Activated T-cell treated with anti-CD3 and anti-CD28 coated beads, Interleukin-2, amount 50 U/mL, for 72 hours (primary cell): ENCODE data around the gene ARSD. TPM values are rescaled to one million over a fixed set of nuclear protein-coding genes. Genes with fewer than 3 reads are reported as not detected.
"Not testable (repeated sequence)": the region's sequence is repeated elsewhere in the genome, so short reads cannot be mapped to it uniquely, and the experiment has no call there.

Experiments
- ATAC-seq, 2 donors: fragments of 150-1000 bp; cut with Tn5 transposase; replicated peaks in 1 of 2; 2 replicates each; pipeline ENCODE4 v1.10.0; 2021; ENCODE audit warnings: moderate library complexity in 2 of 2, mild to moderate bottlenecking in 1 of 2
- DNase-seq, 2 donors: peaks; one replicate each; pipeline ENCODE4 v3.0.0; 2021 to 2022; ENCODE audit warnings: mixed read lengths in 1 of 2
- H3K27ac Mint-ChIP-seq: one replicate; pipeline ENCODE4 v1.8.0; 2022; ENCODE audit warnings: mild to moderate bottlenecking, moderate library complexity, mixed read lengths
- H3K27me3 Mint-ChIP-seq: one replicate; pipeline ENCODE4 v1.8.0; 2022; ENCODE audit warnings: low read depth, mixed read lengths
- H3K36me3 Mint-ChIP-seq, 2 donors: one replicate each; pipeline ENCODE4 v1.8.0; 2022; ENCODE audit warnings: mixed read lengths in 2 of 2, mild to moderate bottlenecking in 1 of 2; ENCODE audit not compliant: insufficient read depth in 2 of 2
- H3K4me1 Mint-ChIP-seq: one replicate; pipeline ENCODE4 v1.8.0; 2022; ENCODE audit warnings: low read depth, mixed read lengths
- H3K4me3 Mint-ChIP-seq, 2 donors: one replicate each; pipeline ENCODE4 v1.8.0; 2022; ENCODE audit warnings: mild to moderate bottlenecking in 2 of 2, mixed read lengths in 2 of 2, moderate library complexity in 2 of 2
- H3K9me3 Mint-ChIP-seq, 2 donors: one replicate each; pipeline ENCODE4 v1.8.0; 2022; ENCODE audit warnings: mixed read lengths in 2 of 2
- total RNA-seq, 2 donors: library from RNA; stranded (reverse); gene quantifications; one replicate each; pipeline ENCODE4 v1.2.3, GENCODE V29; 2022

ARSD gene
- total RNA-seq, 2 donors from 2014 or later: 1.5 to 2.4 TPM

GRCh38 chrX:2960861-2961515 lies 31.8 kb upstream of the ARSD start:
- ATAC-seq (no peak), DNase-seq (no peak)
- no peak overlapping the region for H3K27ac Mint-ChIP-seq
- H3K4me3 Mint-ChIP-seq: no peak overlapping the region
- no peaks in the 10 kb centered on the region for H3K9me3 Mint-ChIP-seq
- H3K4me1 Mint-ChIP-seq: peaks cover 2% of the 10 kb centered on the region
- H3K27me3 Mint-ChIP-seq: peaks cover 16% of the 10 kb centered on the region
- no peaks in the 10 kb centered on the region for H3K36me3 Mint-ChIP-seq

GRCh38 chrX:2958199-2958598 lies 29.1 kb upstream of the ARSD start:
- Mint-ChIP-seq H3K4me1 (no peaks in the 10 kb centered on the region), H3K4me3 (no peak overlapping the region), H3K27me3 (peaks cover 16% of the 10 kb centered on the region), H3K9me3 (no peaks in the 10 kb centered on the region), H3K36me3 (no peaks in the 10 kb centered on the region), H3K27ac (no peak overlapping the region)
- DNase-seq (no peak), ATAC-seq (no peak)

- DNase-seq: no peak
- no peak for ATAC-seq
- Mint-ChIP-seq H3K4me3 (no peak overlapping the region), H3K27ac (no peak overlapping the region), H3K9me3 (peaks cover under 1 to 2% of the 10 kb centered on the region in 2 donors), H3K4me1 (no peaks in the 10 kb centered on the region), H3K27me3 (peaks cover 11% of the 10 kb centered on the region), H3K36me3 (no peaks in the 10 kb centered on the region)
Observed at GRCh38 chrX:2955838-2956237, 26.7 kb upstream of the ARSD start.

- ATAC-seq (no peak), DNase-seq (no peak)
- Mint-ChIP-seq H3K4me1 (no peaks in the 10 kb centered on the region), H3K9me3 (peaks cover 2 to 3% of the 10 kb centered on the region in 2 donors), H3K36me3 (no peaks in the 10 kb centered on the region), H3K27ac (no peak overlapping the region), H3K4me3 (no peak overlapping the region), H3K27me3 (peaks cover 6% of the 10 kb centered on the region)
Observed at GRCh38 chrX:2955281-2955680, 26.1 kb upstream of the ARSD start.

- DNase-seq (no peak), ATAC-seq (no peak)
- H3K36me3 Mint-ChIP-seq: no peaks in the 10 kb centered on the region
- peaks cover 2 to 3% of the 10 kb centered on the region in 2 donors for H3K9me3 Mint-ChIP-seq
- peaks cover 4% of the 10 kb centered on the region for H3K27me3 Mint-ChIP-seq
- H3K4me3 Mint-ChIP-seq: no peak overlapping the region
- no peak overlapping the region for H3K27ac Mint-ChIP-seq
- no peaks in the 10 kb centered on the region for H3K4me1 Mint-ChIP-seq
Observed at GRCh38 chrX:2954541-2954940, 25.4 kb upstream of the ARSD start.

GRCh38 chrX:2937942-2938341 lies 8.8 kb upstream of the ARSD start:
- not testable (repeated sequence) for H3K4me3 Mint-ChIP-seq, H3K27me3 Mint-ChIP-seq, H3K4me1 Mint-ChIP-seq, H3K36me3 Mint-ChIP-seq, H3K9me3 Mint-ChIP-seq, DNase-seq, ATAC-seq, H3K27ac Mint-ChIP-seq

GRCh38 chrX:2934715-2935710 lies 5.9 kb upstream of the ARSD start:
- DNase-seq (no peak), ATAC-seq (no peak)
- Mint-ChIP-seq H3K4me3 (no peak overlapping the region), H3K9me3 (peaks cover 0 to 4% of the 10 kb centered on the region in 2 donors), H3K27ac (no peak overlapping the region), H3K4me1 (no peaks in the 10 kb centered on the region), H3K27me3 (peaks cover 20% of the 10 kb centered on the region), H3K36me3 (peaks cover 0 to 6% of the 10 kb centered on the region in 2 donors)

GRCh38 chrX:2933125-2933900 lies 4.2 kb upstream of the ARSD start:
- no peaks in the 10 kb centered on the region for H3K4me1 Mint-ChIP-seq

GRCh38 chrX:2931612-2932011 lies 2.5 kb upstream of the ARSD start:
- Mint-ChIP-seq H3K27me3 (peaks cover 16% of the 10 kb centered on the region), H3K4me1 (no peaks in the 10 kb centered on the region), H3K27ac (no peak overlapping the region), H3K9me3 (peaks cover 0 to 4% of the 10 kb centered on the region in 2 donors), H3K36me3 (peaks cover 0 to 6% of the 10 kb centered on the region in 2 donors), H3K4me3 (no peak overlapping the region)
- no peak for DNase-seq
- no peak for ATAC-seq

More at GRCh38 chrX:2933125-2933900, 4.2 kb upstream of the ARSD start:
- Mint-ChIP-seq H3K27me3 (peaks cover 19% of the 10 kb centered on the region), H3K9me3 (peaks cover 0 to 4% of the 10 kb centered on the region in 2 donors), H3K36me3 (peaks cover 0 to 6% of the 10 kb centered on the region in 2 donors), H3K4me3 (no peak overlapping the region), H3K27ac (no peak overlapping the region)
- no peak for DNase-seq
- ATAC-seq: no peak

GRCh38 chrX:2931155-2931554 lies 2.0 kb upstream of the ARSD start:
- DNase-seq (no peak), ATAC-seq (no peak)
- Mint-ChIP-seq H3K27ac (no peak overlapping the region), H3K36me3 (peaks cover 0 to 6% of the 10 kb centered on the region in 2 donors), H3K4me1 (no peaks in the 10 kb centered on the region), H3K4me3 (no peak overlapping the region), H3K27me3 (peaks cover 16% of the 10 kb centered on the region), H3K9me3 (peaks cover 0 to 4% of the 10 kb centered on the region in 2 donors)

- Mint-ChIP-seq H3K27ac (no peak overlapping the region), H3K4me3 (peak overlapping the region; percentile 58 to 79), H3K36me3 (peaks cover 0 to 6% of the 10 kb centered on the region in 2 donors), H3K9me3 (peaks cover 0 to 4% of the 10 kb centered on the region in 2 donors), H3K27me3 (peaks cover 16% of the 10 kb centered on the region), H3K4me1 (no peaks in the 10 kb centered on the region)
- no peak for DNase-seq
- ATAC-seq: peak in 1 of 2 donors; percentile 8
Observed at GRCh38 chrX:2928191-2928582, 952 bp downstream of the ARSD start.

GRCh38 chrX:2926664-2927275 lies 2.4 kb downstream of the ARSD start:
- ATAC-seq (no peak), DNase-seq (no peak)
- H3K27ac Mint-ChIP-seq: no peak overlapping the region
- no peaks in the 10 kb centered on the region for H3K4me1 Mint-ChIP-seq
- H3K36me3 Mint-ChIP-seq: peaks cover 0 to 6% of the 10 kb centered on the region in 2 donors
- H3K9me3 Mint-ChIP-seq: peaks cover 0 to 4% of the 10 kb centered on the region in 2 donors
- H3K27me3 Mint-ChIP-seq: peaks cover 9% of the 10 kb centered on the region
- H3K4me3 Mint-ChIP-seq: no peak overlapping the region
